ENCODE measurements around the gene ILRUN.
"Not testable (repeated sequence)": the region's sequence is repeated elsewhere in the genome, so short reads cannot be mapped to it uniquely, and the experiment has no call there.

The ILRUN gene

DNA sequence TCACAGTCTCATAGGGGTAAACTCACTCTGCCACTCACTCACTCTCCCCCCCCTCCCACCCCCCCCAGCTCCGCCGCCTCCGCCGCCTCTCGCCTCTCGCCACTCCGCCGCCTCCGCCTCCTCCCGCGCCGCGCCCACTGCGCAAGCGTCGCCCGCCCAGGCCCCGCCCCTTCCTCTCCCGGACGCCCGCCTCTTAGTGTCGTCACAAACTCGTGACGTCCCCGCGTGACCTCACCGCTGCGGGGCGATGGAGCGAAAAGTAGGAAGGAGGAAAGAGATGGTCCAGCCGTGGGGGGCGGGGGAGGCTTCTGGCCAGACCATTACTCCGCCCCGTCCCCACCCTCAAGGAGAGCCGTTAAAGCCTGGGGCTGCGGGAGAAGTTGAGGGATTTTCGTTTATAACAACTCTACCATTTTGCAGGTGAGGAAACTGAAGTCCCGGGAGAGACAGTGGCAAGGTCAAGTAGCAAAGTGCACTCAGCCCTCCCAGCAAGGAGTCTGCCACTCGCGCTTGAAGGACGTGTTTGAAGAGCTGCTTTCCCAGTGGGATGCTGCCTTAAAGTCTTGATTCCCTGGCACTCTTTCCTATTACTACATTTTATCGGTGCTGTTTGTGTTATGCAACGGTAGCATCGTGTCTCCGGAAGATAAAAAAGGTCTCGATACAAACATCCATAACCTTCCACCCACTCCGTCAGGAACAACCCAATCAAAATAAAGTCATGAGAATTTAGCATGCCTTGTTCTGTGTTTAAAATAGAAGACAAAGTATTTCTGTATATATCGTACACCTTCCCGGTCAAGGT lies at the start of gene ILRUN:
Gene ILRUN (minus strand): TSS at position 29 of the 805 bp plus-strand sequence. CDS start 164 bp downstream, outside the sequence.
- peak; percentile 97 for DNase-seq (ENCODE audit: low read depth)
- TF ChIP-seq POLR2A (IDR thresholded peaks at IDR 0.05; ENCODE audit: extremely low read depth, insufficient read length) (peak; percentile 54), MYC (IDR thresholded peaks at IDR 0.05; ENCODE audit: low read depth, low read length) (0 out of 2 replicates have a peak, but pooled peaks have one; percentile 4)
- TF ChIP-seq, protein P1, sequence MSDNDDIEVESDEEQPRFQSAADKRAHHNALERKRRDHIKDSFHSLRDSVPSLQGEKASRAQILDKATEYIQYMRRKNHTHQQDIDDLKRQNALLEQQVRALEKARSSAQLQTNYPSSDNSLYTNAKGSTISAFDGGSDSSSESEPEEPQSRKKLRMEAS (IDR thresholded peaks at IDR 0.05; ENCODE audit: low read depth, low read length): peak; percentile 41; the same call in 1 of the 2 replicates
- TF ChIP-seq, protein P2, sequence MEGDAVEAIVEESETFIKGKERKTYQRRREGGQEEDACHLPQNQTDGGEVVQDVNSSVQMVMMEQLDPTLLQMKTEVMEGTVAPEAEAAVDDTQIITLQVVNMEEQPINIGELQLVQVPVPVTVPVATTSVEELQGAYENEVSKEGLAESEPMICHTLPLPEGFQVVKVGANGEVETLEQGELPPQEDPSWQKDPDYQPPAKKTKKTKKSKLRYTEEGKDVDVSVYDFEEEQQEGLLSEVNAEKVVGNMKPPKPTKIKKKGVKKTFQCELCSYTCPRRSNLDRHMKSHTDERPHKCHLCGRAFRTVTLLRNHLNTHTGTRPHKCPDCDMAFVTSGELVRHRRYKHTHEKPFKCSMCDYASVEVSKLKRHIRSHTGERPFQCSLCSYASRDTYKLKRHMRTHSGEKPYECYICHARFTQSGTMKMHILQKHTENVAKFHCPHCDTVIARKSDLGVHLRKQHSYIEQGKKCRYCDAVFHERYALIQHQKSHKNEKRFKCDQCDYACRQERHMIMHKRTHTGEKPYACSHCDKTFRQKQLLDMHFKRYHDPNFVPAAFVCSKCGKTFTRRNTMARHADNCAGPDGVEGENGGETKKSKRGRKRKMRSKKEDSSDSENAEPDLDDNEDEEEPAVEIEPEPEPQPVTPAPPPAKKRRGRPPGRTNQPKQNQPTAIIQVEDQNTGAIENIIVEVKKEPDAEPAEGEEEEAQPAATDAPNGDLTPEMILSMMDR (IDR thresholded peaks at IDR 0.05; ENCODE audit: low read depth, low read length): no peak
- peak within 1 kb of the TSS; percentile 93 for H3K4me3 ChIP-seq (ENCODE audit: low read depth, low read length)

DNA sequence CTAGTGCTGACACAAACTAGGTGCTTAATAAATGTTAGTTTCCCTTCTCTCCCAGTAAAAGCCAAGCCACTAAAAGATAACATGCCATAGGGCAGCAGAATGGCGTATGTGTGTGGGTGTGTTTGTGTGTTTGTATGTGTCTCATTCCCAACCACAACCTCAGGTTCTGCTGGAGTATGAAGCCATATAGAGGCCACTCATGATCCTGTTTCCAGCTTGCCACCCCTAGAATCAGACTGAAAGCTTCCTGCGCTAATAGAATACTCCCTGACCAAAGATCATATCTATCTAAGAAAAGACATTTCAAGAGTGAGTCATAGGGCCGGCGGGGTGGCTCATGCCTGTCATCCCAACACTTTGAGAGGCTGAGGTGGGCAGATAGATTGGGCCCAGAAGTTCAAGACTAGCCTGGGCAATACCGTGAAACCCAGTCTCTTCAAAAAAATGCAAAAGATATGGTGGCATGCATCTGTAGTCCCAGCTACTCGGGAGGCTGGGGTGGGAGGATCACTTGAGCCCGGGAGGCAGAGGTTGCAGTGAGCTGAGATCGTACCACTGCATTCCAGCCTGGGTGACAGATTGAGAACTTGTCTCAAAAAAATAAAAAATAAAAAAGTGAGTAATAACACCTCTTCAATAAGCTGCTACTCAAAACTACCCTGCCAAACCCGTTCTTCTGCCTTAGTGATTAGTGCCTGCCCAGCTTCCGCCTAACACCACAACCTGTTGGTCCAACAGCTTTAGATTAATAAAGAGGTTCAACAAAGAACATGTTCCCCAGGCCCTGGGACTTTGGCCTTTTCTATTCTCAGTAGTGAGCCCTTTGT lies 48.9 kb upstream of the ILRUN start:
- peak; percentile 74 for DNase-seq (ENCODE audit: low read depth)
- H3K4me3 ChIP-seq (ENCODE audit: low read depth, low read length): no peak overlapping the region
- TF ChIP-seq MYC (IDR thresholded peaks at IDR 0.05; ENCODE audit: low read depth, low read length) (no peak), POLR2A (IDR thresholded peaks at IDR 0.05; ENCODE audit: extremely low read depth, insufficient read length) (no peak)
- TF ChIP-seq, protein P2 (IDR thresholded peaks at IDR 0.05; ENCODE audit: low read depth, low read length): no peak
- TF ChIP-seq, protein P1 (IDR thresholded peaks at IDR 0.05; ENCODE audit: low read depth, low read length): no peak

DNA sequence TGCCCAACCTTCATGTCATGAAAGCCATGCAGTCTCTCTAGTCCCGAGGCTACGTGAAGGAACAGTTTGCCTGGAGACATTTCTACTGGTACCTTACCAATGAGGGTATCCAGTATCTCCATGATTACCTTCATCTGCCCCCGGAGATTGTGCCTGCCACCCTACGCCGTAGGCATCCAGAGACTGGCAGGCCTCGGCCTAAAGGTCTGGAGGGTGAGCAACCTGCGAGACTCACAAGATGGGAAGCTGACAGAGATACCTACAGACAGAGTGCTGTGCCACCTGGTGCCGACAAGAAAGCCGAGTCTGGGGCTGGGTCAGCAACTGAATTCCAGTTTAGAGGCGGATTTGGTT lies 47.7 kb upstream of the ILRUN start:
- not testable (repeated sequence) for H3K4me3 ChIP-seq (ENCODE audit: low read depth, low read length); DNase-seq (ENCODE audit: low read depth)

DNA sequence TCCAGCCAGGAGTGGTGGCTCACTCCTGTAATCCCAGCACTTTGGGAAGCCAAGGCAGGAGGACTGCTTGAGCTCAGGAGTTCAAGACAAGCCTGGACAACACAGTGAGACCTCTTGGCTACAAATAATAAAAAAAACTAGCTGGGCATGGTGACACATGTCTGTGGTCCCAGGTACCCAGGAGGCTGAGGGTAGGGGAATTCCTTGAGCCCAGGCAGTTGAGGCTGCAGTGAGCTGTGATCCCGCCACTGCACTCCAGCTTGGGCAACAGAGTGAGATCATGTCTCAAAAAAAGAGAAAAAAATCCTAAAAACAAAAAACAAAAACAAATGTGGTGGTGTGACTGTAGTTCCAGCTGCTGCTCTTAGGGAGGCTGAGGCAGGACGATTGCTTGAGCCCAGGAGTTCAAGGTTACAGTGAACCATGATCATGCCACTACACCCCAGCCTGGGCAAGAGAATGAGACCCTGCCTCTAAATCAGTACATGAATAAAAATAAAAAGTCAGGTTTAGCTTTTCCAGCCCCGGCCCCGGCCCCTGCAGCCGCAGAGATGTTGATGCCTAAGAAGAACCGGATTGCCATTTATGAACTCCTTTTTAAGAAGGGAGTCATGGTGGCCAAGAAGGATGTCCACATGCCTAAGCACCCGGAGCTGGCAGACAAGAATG lies 47.2 kb upstream of the ILRUN start:
- H3K4me3 ChIP-seq (ENCODE audit: low read depth, low read length): no peak overlapping the region
- TF ChIP-seq, protein P2 (IDR thresholded peaks at IDR 0.05; ENCODE audit: low read depth, low read length): no peak
- TF ChIP-seq, protein P1 (IDR thresholded peaks at IDR 0.05; ENCODE audit: low read depth, low read length): no peak
- TF ChIP-seq MYC (IDR thresholded peaks at IDR 0.05; ENCODE audit: low read depth, low read length): no peak
- TF ChIP-seq POLR2A (IDR thresholded peaks at IDR 0.05; ENCODE audit: extremely low read depth, insufficient read length): no peak
- no peak for DNase-seq (ENCODE audit: low read depth)

DNA sequence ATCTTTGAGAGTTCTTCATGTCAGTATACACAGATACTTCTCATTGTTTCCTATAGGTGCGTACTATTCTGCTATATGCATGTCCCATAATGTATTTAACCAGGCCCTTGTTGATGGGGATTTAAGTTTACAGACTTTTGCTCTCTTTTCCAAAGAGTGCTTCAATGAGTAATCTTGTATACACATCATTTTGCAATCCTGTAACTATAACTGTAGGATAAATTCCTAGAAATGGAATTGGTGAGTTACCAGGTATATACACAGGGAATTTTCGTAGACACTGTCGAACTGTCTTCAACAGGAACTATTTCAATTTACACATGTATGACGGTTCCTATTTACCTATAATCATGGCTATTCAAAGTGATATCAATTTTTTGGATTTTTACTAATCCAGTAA lies 45.5 kb upstream of the ILRUN start:
- no peak for TF ChIP-seq MYC (IDR thresholded peaks at IDR 0.05; ENCODE audit: low read depth, low read length)
- TF ChIP-seq, protein P2 (IDR thresholded peaks at IDR 0.05; ENCODE audit: low read depth, low read length): no peak
- TF ChIP-seq, protein P1 (IDR thresholded peaks at IDR 0.05; ENCODE audit: low read depth, low read length): no peak
- no peak for TF ChIP-seq POLR2A (IDR thresholded peaks at IDR 0.05; ENCODE audit: extremely low read depth, insufficient read length)
- H3K4me3 ChIP-seq (ENCODE audit: low read depth, low read length): no peak overlapping the region
- no peak for DNase-seq (ENCODE audit: low read depth)

Measured in NB4 (cell line).